NCI-H1694 treated with DMSO at 0.1 percent for 48 hours (cell line): ENCODE data around the gene DQX1.
A peak's percentile ranks its signal among the peaks of the same experiment; 100 is the strongest.

Experiments
- DNase-seq: peaks from one replicate; lab custom pipeline; 2025; lab: John Stamatoyannopoulos, UW

DQX1 gene

GRCh38 chr2:74507926-74508520, 18.0 kb downstream of the DQX1 start:
- peak; percentile 48 for DNase-seq

GRCh38 chr2:74507145-74507925, 18.7 kb downstream of the DQX1 start, which contains the start of gene PCGF1:
Gene PCGF1, minus strand, starts transcription at chr2:74507695. Its CDS starts 27 bp downstream, at chr2:74507668.
- DNase-seq: peak; percentile 98

- DNase-seq: no peak
These were observed 20.4 kb downstream of the DQX1 start for GRCh38 chr2:74505448-74506246.

GRCh38 chr2:74504591-74504990, 21.4 kb downstream of the DQX1 start:
- no peak for DNase-seq

- no peak for DNase-seq
These were observed 22.2 kb downstream of the DQX1 start for GRCh38 chr2:74503506-74504475.

GRCh38 chr2:74502720-74503505, 23.1 kb downstream of the DQX1 start:
- no peak for DNase-seq

GRCh38 chr2:74502147-74502719, 23.8 kb downstream of the DQX1 start:
- no peak for DNase-seq

GRCh38 chr2:74501335-74502071, 24.5 kb downstream of the DQX1 start:
- no peak for DNase-seq

- no peak for DNase-seq
These were observed 25.5 kb downstream of the DQX1 start for GRCh38 chr2:74500578-74500946.

- DNase-seq: no peak
These were observed 26.0 kb downstream of the DQX1 start for GRCh38 chr2:74499940-74500577.

GRCh38 chr2:74499267-74499939, 26.6 kb downstream of the DQX1 start, which contains the start of gene LBX2:
Gene LBX2, minus strand, starts transcription at chr2:74499603. Its CDS starts 66 bp downstream, at chr2:74499537.
- no peak for DNase-seq

- DNase-seq: no peak
These were observed 27.3 kb downstream of the DQX1 start for GRCh38 chr2:74498500-74499266.

GRCh38 chr2:74497777-74498499, 28.1 kb downstream of the DQX1 start:
- no peak for DNase-seq

GRCh38 chr2:74496997-74497776, 28.8 kb downstream of the DQX1 start:
- DNase-seq: no peak

GRCh38 chr2:74495440-74495839, 30.6 kb downstream of the DQX1 start:
- DNase-seq: no peak

- DNase-seq: no peak
These were observed 32.5 kb downstream of the DQX1 start for GRCh38 chr2:74493546-74493945.
